Neuron (in vitro differentiated cells): ENCODE measurements around the gene ZMYM2.
"Not testable (repeated sequence)": the region's sequence is repeated elsewhere in the genome, so short reads cannot be mapped to it uniquely, and the experiment has no call there.

Source experiments
- H2AFZ ChIP-seq: one replicate; pipeline ENCODE4 v1.6.1; 2013; ENCODE audit warnings: low read depth, mild to moderate bottlenecking, inconsistent platforms, low read length, moderate library complexity
- H3K27me3 ChIP-seq: one replicate; pipeline ENCODE4 v1.6.1; 2013; ENCODE audit warnings: low read length; ENCODE audit not compliant: insufficient read depth
- H3K36me3 ChIP-seq: one replicate; pipeline ENCODE4 v1.6.1; 2013; ENCODE audit warnings: low read length; ENCODE audit not compliant: insufficient read depth
- H3K4me1 ChIP-seq: one replicate; pipeline ENCODE4 v1.6.1; 2013; ENCODE audit warnings: low read length; ENCODE audit not compliant: insufficient read depth
- H3K4me3 ChIP-seq: 2 replicates; pipeline ENCODE4 v1.5.1; 2013; ENCODE audit warnings: mild to moderate bottlenecking, low read length, moderate library complexity
- H3K9me3 ChIP-seq: one replicate; pipeline ENCODE4 v1.6.1; 2013; ENCODE audit warnings: low read length

The ZMYM2 gene

GRCh38 chr13:20042603-20043002 is 84.1 kb downstream of the ZMYM2 start:
- H3K4me3 ChIP-seq, H3K27me3 ChIP-seq, H3K9me3 ChIP-seq, H2AFZ ChIP-seq: not testable (repeated sequence)
- peaks cover 52% of the 10 kb centered on the region for H3K36me3 ChIP-seq
- H3K4me1 ChIP-seq, result peaks cover 14% of the 10 kb centered on the region

GRCh38 chr13:20043207-20043925 is 84.8 kb downstream of the ZMYM2 start:
- H3K4me1 ChIP-seq, result peaks cover 18% of the 10 kb centered on the region
- no peak overlapping the region for H3K4me3 ChIP-seq
- H3K9me3 ChIP-seq, result peaks cover 2% of the 10 kb centered on the region
- no peaks in the 10 kb centered on the region for H3K27me3 ChIP-seq
- no peak overlapping the region for H2AFZ ChIP-seq
- peaks cover 46% of the 10 kb centered on the region for H3K36me3 ChIP-seq

DNA sequence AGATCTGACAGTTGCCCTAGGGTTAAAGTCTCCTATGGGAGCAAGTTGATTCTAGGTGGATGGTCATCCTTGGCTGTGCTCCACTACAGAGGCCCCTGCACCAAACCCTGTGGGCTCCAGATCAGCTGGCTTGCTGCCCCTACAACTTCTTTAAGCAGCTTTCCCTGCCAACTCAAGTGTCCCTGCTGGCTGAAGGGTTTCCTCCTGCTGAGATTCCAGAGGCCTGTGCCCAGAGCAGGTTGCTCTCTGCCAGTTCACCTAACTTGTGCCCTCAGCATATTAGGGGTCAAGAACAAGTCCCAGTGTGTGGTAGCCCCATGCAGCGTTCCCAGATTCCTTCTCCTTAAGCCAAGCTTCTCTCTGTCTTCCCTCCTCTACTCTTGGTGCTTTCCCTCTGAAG is 85.6 kb downstream of the ZMYM2 start:
- H3K36me3 ChIP-seq, result peaks cover 42% of the 10 kb centered on the region
- H3K4me3 ChIP-seq, result no peak overlapping the region
- no peak overlapping the region for H2AFZ ChIP-seq
- no peaks in the 10 kb centered on the region for H3K27me3 ChIP-seq
- peaks cover 21% of the 10 kb centered on the region for H3K4me1 ChIP-seq
- H3K9me3 ChIP-seq, result peaks cover 1% of the 10 kb centered on the region

GRCh38 chr13:20045950-20046548 is 87.5 kb downstream of the ZMYM2 start:
- peaks cover 21% of the 10 kb centered on the region for H3K4me1 ChIP-seq
- H2AFZ ChIP-seq, result no peak overlapping the region
- no peaks in the 10 kb centered on the region for H3K9me3 ChIP-seq
- H3K27me3 ChIP-seq, result no peaks in the 10 kb centered on the region
- H3K36me3 ChIP-seq, result peaks cover 38% of the 10 kb centered on the region
- H3K4me3 ChIP-seq, result no peak overlapping the region

GRCh38 chr13:20049558-20050473 is 91.3 kb downstream of the ZMYM2 start:
- Histone ChIP-seq H3K9me3 (no peaks in the 10 kb centered on the region), H3K4me3 (no peak overlapping the region), H2AFZ (no peak overlapping the region), H3K27me3 (no peaks in the 10 kb centered on the region), H3K4me1 (peaks cover 21% of the 10 kb centered on the region), H3K36me3 (peaks cover 40% of the 10 kb centered on the region)

GRCh38 chr13:20051366-20051765 is 92.8 kb downstream of the ZMYM2 start:
- H3K4me3 ChIP-seq, result no peak overlapping the region
- peaks cover 18% of the 10 kb centered on the region for H3K4me1 ChIP-seq
- H3K9me3 ChIP-seq, result no peaks in the 10 kb centered on the region
- no peak overlapping the region for H2AFZ ChIP-seq
- no peaks in the 10 kb centered on the region for H3K27me3 ChIP-seq
- peaks cover 42% of the 10 kb centered on the region for H3K36me3 ChIP-seq

- Histone ChIP-seq H3K27me3 (no peaks in the 10 kb centered on the region), H3K4me3 (no peak overlapping the region), H2AFZ (no peak overlapping the region), H3K9me3 (no peaks in the 10 kb centered on the region), H3K36me3 (peaks cover 49% of the 10 kb centered on the region), H3K4me1 (peaks cover 3% of the 10 kb centered on the region)
Observed at GRCh38 chr13:20053016-20053415, 94.5 kb downstream of the ZMYM2 start.

DNA sequence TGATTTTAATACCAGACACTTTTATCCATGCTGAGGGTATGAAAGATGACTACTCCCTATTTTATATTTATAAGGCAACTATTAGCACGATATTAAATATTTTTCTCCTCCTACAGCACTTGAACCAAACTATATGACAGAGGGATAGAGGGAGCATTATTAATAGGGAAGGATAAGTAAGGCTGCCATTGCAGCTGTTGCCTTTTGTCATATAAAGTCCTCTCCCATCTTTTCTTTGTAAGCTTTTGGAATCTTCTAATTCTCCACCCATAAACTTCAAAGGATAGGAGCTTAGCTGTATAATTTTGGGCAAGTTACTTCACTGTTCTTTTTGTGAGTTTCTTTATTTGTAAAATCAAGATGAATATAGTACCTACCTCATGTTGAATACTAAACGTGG is 95.4 kb downstream of the ZMYM2 start:
- H3K36me3 ChIP-seq, result peaks cover 56% of the 10 kb centered on the region
- no peaks in the 10 kb centered on the region for H3K4me1 ChIP-seq
- no peak overlapping the region for H2AFZ ChIP-seq
- no peak overlapping the region for H3K4me3 ChIP-seq
- no peaks in the 10 kb centered on the region for H3K27me3 ChIP-seq
- H3K9me3 ChIP-seq, result no peaks in the 10 kb centered on the region

GRCh38 chr13:20054586-20054985 is 96.1 kb downstream of the ZMYM2 start:
- Histone ChIP-seq H2AFZ (no peak overlapping the region), H3K4me3 (no peak overlapping the region), H3K9me3 (no peaks in the 10 kb centered on the region), H3K27me3 (no peaks in the 10 kb centered on the region), H3K36me3 (peaks cover 60% of the 10 kb centered on the region), H3K4me1 (no peaks in the 10 kb centered on the region)

- H3K27me3 ChIP-seq, result no peaks in the 10 kb centered on the region
- no peaks in the 10 kb centered on the region for H3K9me3 ChIP-seq
- H3K36me3 ChIP-seq, result peaks cover 71% of the 10 kb centered on the region
- H2AFZ ChIP-seq, result no peak overlapping the region
- no peaks in the 10 kb centered on the region for H3K4me1 ChIP-seq
- H3K4me3 ChIP-seq, result no peak overlapping the region
Observed at GRCh38 chr13:20057214-20057613, 98.7 kb downstream of the ZMYM2 start.

GRCh38 chr13:20057963-20058362 is 99.4 kb downstream of the ZMYM2 start:
- Histone ChIP-seq H3K4me3 (no peak overlapping the region), H3K9me3 (no peaks in the 10 kb centered on the region), H3K4me1 (no peaks in the 10 kb centered on the region), H3K36me3 (peaks cover 70% of the 10 kb centered on the region), H3K27me3 (no peaks in the 10 kb centered on the region), H2AFZ (no peak overlapping the region)

DNA sequence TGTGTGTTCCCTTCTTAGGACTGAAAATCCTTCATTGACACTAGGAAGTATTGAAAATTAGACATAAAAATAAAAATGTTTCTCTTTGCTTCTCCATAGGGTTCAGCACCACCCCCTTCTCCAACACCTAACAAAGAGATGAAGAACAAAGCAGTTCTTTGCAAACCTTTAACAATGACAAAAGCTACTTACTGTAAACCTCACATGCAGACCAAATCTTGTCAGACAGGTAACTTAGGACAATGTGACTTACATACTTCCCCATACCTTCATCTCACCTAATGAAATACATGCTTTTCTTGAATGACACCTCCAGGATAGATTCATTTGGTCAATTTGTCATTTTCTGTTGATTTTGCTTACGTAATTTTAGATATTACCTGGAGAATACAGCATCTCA is 99.9 kb downstream of the ZMYM2 start:
- Histone ChIP-seq H3K9me3 (no peaks in the 10 kb centered on the region), H3K36me3 (peaks cover 69% of the 10 kb centered on the region), H3K4me3 (no peak overlapping the region), H2AFZ (no peak overlapping the region), H3K27me3 (no peaks in the 10 kb centered on the region), H3K4me1 (no peaks in the 10 kb centered on the region)

DNA sequence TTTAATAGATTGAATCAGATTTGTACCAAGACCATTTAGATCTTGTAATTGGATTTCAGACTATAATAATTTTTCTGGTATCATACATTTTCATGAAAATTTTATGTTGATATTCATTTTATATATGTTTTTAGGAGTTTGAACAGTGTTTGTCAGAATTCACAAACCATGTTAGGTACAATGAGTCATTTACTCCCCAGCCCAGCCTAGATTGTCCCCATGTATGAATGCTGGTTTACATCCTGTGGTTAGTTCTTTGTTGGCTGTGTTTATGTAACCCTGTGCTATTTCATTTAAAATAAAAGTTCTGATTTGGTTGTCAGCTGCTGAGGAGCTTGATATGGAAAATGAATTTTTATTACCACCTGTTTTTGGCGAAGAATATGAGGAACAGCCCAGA is 105.6 kb downstream of the ZMYM2 start:
- no peaks in the 10 kb centered on the region for H3K27me3 ChIP-seq
- H3K9me3 ChIP-seq, result no peaks in the 10 kb centered on the region
- no peak overlapping the region for H3K4me3 ChIP-seq
- no peak overlapping the region for H2AFZ ChIP-seq
- peaks cover 81% of the 10 kb centered on the region for H3K36me3 ChIP-seq
- no peaks in the 10 kb centered on the region for H3K4me1 ChIP-seq
